GM11168 (cell line): ENCODE measurements around the gene ZPBP2.
"Not testable (repeated sequence)": the region's sequence is repeated elsewhere in the genome, so short reads cannot be mapped to it uniquely, and the experiment has no call there.

Experiments
- in situ Hi-C: fragments of 300-500 bp; cut with MboI; formaldehyde crosslinking; loops from one replicate; pipeline ENCODE4 v1.12.0; 2022; ENCODE audit warnings: low sequenced_read_pairs; ENCODE audit not compliant: unreplicated experiment

Gene ZPBP2

GRCh38 chr17:39854909-39855308 lies 13.1 kb upstream of the ZPBP2 start:
- in situ Hi-C loops, result no loop called here

GRCh38 chr17:39855911-39856649 lies 11.9 kb upstream of the ZPBP2 start:
- in situ Hi-C loops, result not testable (repeated sequence)

GRCh38 chr17:39861235-39861634 lies 6.8 kb upstream of the ZPBP2 start:
- in situ Hi-C loops, result loop anchor here (5.0 kb wide), 1 partner anchor 104 kb away; no protein-coding TSS in a partner anchor

GRCh38 chr17:39863244-39863917 lies 4.6 kb upstream of the ZPBP2 start:
- in situ Hi-C loops, result loop anchor here (5.0 kb wide), 1 partner anchor 106 kb away; no protein-coding TSS in a partner anchor

- in situ Hi-C loops, result loop anchor here (5.0 kb wide), 1 partner anchor 107 kb away; no protein-coding TSS in a partner anchor
These were observed 3.9 kb upstream of the ZPBP2 start, which contains the start of gene IKZF3 for GRCh38 chr17:39863918-39864746. Gene IKZF3 (minus strand): TSS chr17:39864312. CDS start chr17:39864126, 186 bp downstream.

- in situ Hi-C loops, result no loop called here
These were observed 1.8 kb upstream of the ZPBP2 start for GRCh38 chr17:39866013-39866730.

GRCh38 chr17:39867084-39867879 lies 720 bp upstream of the ZPBP2 start:
- in situ Hi-C loops, result no loop called here

- in situ Hi-C loops, result no loop called here
These were observed 546 bp downstream of the ZPBP2 start for GRCh38 chr17:39868554-39868942.

GRCh38 chr17:39870776-39871175 lies 2.8 kb downstream of the ZPBP2 start:
- in situ Hi-C loops, result loop anchor here (5.0 kb wide), 1 partner anchor 112 kb away; the partner anchor contains the start of gene PSMD3

GRCh38 chr17:39871801-39872200 lies 3.8 kb downstream of the ZPBP2 start:
- in situ Hi-C loops, result loop anchor here (5.0 kb wide), 1 partner anchor 110 kb away; the partner anchor contains the start of gene PSMD3

- in situ Hi-C loops, result loop anchor here (5.0 kb wide), 1 partner anchor 110 kb away; the partner anchor contains the start of gene PSMD3
These were observed 4.7 kb downstream of the ZPBP2 start for GRCh38 chr17:39872751-39873150.

- in situ Hi-C loops, result not testable (repeated sequence)
These were observed 18.1 kb downstream of the ZPBP2 start for GRCh38 chr17:39886102-39886501.

- in situ Hi-C loops, result no loop called here
These were observed 19.1 kb downstream of the ZPBP2 start for GRCh38 chr17:39887078-39887477.

- in situ Hi-C loops, result no loop called here
These were observed 21.2 kb downstream of the ZPBP2 start for GRCh38 chr17:39889200-39889599.

GRCh38 chr17:39894681-39895376 lies 26.8 kb downstream of the ZPBP2 start:
- in situ Hi-C loops, result no loop called here

GRCh38 chr17:39898088-39898487 lies 30.1 kb downstream of the ZPBP2 start:
- in situ Hi-C loops, result no loop called here

- in situ Hi-C loops, result no loop called here
These were observed 31.2 kb downstream of the ZPBP2 start for GRCh38 chr17:39899215-39899614.

- in situ Hi-C loops, result not testable (repeated sequence)
These were observed 34.0 kb downstream of the ZPBP2 start for GRCh38 chr17:39902027-39902426.
